HG03521 (cell line): ENCODE measurements around the gene PREB.

Experiments used
- ATAC-seq: cut with Tn5 transposase; IDR thresholded peaks from one replicate; pipeline ENCODE4 v1.9.1; 2021; ENCODE audit warnings: mild to moderate bottlenecking, moderate library complexity; ENCODE audit not compliant: unreplicated experiment

PREB gene

GRCh38 chr2:27096748-27097297 lies 37.6 kb downstream of the PREB start:
- no peak for ATAC-seq

- ATAC-seq = no peak
Measured at GRCh38 chr2:27095745-27096651, 38.4 kb downstream of the PREB start.

- no peak for ATAC-seq
Measured at GRCh38 chr2:27095427-27095744, 39.0 kb downstream of the PREB start.

- no peak for ATAC-seq
Measured at GRCh38 chr2:27094353-27094984, 40.0 kb downstream of the PREB start.

- no peak for ATAC-seq
Measured at GRCh38 chr2:27093430-27094352, 40.7 kb downstream of the PREB start.

GRCh38 chr2:27092696-27093429 lies 41.6 kb downstream of the PREB start:
- ATAC-seq = no peak

GRCh38 chr2:27091746-27092695 lies 42.4 kb downstream of the PREB start:
- ATAC-seq = no peak

- ATAC-seq = no peak
Measured at GRCh38 chr2:27089111-27089954, 45.1 kb downstream of the PREB start.

- ATAC-seq = no peak
Measured at GRCh38 chr2:27088634-27089033, 45.8 kb downstream of the PREB start.

- ATAC-seq = no peak
Measured at GRCh38 chr2:27087823-27088410, 46.5 kb downstream of the PREB start.

GRCh38 chr2:27086724-27087593 lies 47.5 kb downstream of the PREB start, which contains the start of gene KHK:
Gene KHK, plus strand, starts transcription at chr2:27086772. Its CDS starts 488 bp downstream, at chr2:27087260.
- ATAC-seq = no peak

- peak; percentile 78 for ATAC-seq
Measured at GRCh38 chr2:27086090-27086723, 48.2 kb downstream of the PREB start.

GRCh38 chr2:27085673-27086089 lies 48.8 kb downstream of the PREB start:
- ATAC-seq = peak; percentile 1

- ATAC-seq = no peak
Measured at GRCh38 chr2:27085062-27085672, 49.3 kb downstream of the PREB start.

GRCh38 chr2:27084297-27085061 lies 50.0 kb downstream of the PREB start:
- ATAC-seq = no peak
